Measurements from ENCODE around the gene TTF2.
"Not testable (repeated sequence)": the region's sequence is repeated elsewhere in the genome, so short reads cannot be mapped to it uniquely, and the experiment has no call there.

TTF2 gene

GRCh38 chr1:117094841-117095604 is 34.9 kb downstream of the TTF2 start:
- DNase-seq, result no peak

- no peak for DNase-seq
These were observed 36.9 kb downstream of the TTF2 start for GRCh38 chr1:117096951-117097408.

- no peak for DNase-seq
These were observed 37.3 kb downstream of the TTF2 start for GRCh38 chr1:117097443-117097842.

- DNase-seq, result no peak
These were observed 38.3 kb downstream of the TTF2 start for GRCh38 chr1:117098287-117098890.

GRCh38 chr1:117101334-117101733 is 41.2 kb downstream of the TTF2 start:
- DNase-seq, result no peak

- not testable (repeated sequence) for DNase-seq
These were observed 41.7 kb downstream of the TTF2 start for GRCh38 chr1:117101858-117102257.

GRCh38 chr1:117104986-117105385 is 44.9 kb downstream of the TTF2 start:
- DNase-seq, result no peak

GRCh38 chr1:117105722-117106121 is 45.6 kb downstream of the TTF2 start:
- no peak for DNase-seq

- DNase-seq, result no peak
These were observed 46.4 kb downstream of the TTF2 start for GRCh38 chr1:117106478-117106877.

GRCh38 chr1:117107364-117107763 is 47.2 kb downstream of the TTF2 start:
- no peak for DNase-seq

- DNase-seq, result no peak
These were observed 50.6 kb downstream of the TTF2 start for GRCh38 chr1:117110774-117111173.

GRCh38 chr1:117112047-117112717 is 52.1 kb downstream of the TTF2 start:
- no peak for DNase-seq

GRCh38 chr1:117113199-117113598 is 53.1 kb downstream of the TTF2 start:
- no peak for DNase-seq

GRCh38 chr1:117114877-117115276 is 54.8 kb downstream of the TTF2 start:
- no peak for DNase-seq

- no peak for DNase-seq
These were observed 56.1 kb downstream of the TTF2 start for GRCh38 chr1:117116090-117116783.

- no peak for DNase-seq
These were observed 56.6 kb downstream of the TTF2 start for GRCh38 chr1:117116784-117117130.

GRCh38 chr1:117117697-117118096 is 57.6 kb downstream of the TTF2 start:
- no peak for DNase-seq

- no peak for DNase-seq
These were observed 58.0 kb downstream of the TTF2 start for GRCh38 chr1:117118137-117118536.

- not testable (repeated sequence) for DNase-seq
These were observed 59.0 kb downstream of the TTF2 start for GRCh38 chr1:117119144-117119543.

- no peak for DNase-seq
These were observed 60.9 kb downstream of the TTF2 start for GRCh38 chr1:117120774-117121588.

- peak; percentile 91 for DNase-seq
These were observed 61.6 kb downstream of the TTF2 start, which contains the start of gene TRIM45 for GRCh38 chr1:117121589-117122329. TSS of gene TRIM45 (minus strand) at chr1:117121749. CDS start at chr1:117121201, 548 bp downstream.

All from NCI-H748 treated with DMSO at 0.1 percent for 48 hours (cell line).